ENCODE data around the gene MCCC1. TPM values are rescaled to one million over a fixed set of nuclear protein-coding genes. Genes with fewer than 3 reads are reported as not detected.

The MCCC1 gene
- total RNA-seq, 4 donors from 2014 or later: 21.9 to 50.0 (median 34.2) TPM

DNA sequence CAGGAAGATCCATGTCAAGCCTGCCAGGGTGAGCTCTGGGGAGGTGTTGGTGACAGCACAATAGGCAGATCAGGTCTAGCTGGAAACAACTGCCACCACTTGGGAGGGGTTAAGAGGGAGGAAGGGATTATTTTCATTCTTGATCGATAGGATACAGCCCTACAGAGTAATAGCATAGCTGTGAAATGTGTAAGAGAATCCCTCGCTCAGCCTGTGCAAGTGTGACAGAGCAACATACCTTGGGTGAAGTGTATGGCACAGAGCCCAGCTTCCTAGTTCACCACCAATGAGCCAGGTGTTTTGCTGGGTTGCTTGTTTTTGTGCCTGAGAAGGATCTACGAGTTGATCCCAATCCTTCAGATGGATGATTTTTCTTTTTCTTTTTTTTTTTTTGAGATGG lies 109.7 kb downstream of the MCCC1 start:
- TF ChIP-seq, protein P1, sequence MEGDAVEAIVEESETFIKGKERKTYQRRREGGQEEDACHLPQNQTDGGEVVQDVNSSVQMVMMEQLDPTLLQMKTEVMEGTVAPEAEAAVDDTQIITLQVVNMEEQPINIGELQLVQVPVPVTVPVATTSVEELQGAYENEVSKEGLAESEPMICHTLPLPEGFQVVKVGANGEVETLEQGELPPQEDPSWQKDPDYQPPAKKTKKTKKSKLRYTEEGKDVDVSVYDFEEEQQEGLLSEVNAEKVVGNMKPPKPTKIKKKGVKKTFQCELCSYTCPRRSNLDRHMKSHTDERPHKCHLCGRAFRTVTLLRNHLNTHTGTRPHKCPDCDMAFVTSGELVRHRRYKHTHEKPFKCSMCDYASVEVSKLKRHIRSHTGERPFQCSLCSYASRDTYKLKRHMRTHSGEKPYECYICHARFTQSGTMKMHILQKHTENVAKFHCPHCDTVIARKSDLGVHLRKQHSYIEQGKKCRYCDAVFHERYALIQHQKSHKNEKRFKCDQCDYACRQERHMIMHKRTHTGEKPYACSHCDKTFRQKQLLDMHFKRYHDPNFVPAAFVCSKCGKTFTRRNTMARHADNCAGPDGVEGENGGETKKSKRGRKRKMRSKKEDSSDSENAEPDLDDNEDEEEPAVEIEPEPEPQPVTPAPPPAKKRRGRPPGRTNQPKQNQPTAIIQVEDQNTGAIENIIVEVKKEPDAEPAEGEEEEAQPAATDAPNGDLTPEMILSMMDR (IDR thresholded peaks at IDR 0.05): no peak
- no peak for TF ChIP-seq POLR2A (IDR thresholded peaks at IDR 0.05)
- no peak for DNase-seq
- H3K27ac ChIP-seq: no peak overlapping the region
- H3K27me3 ChIP-seq: no peaks in the 10 kb centered on the region
- intact Hi-C loops (cut with DNase I): no loop called here
- H3K9me3 ChIP-seq: peaks cover 0 to 5% (median 0%) of the 10 kb centered on the region in 3 donors
- 51 to 75% methylated on average over 3 of the region's 3 CpGs for WGBS, 2 donors
- no peaks in the 10 kb centered on the region for H3K4me1 ChIP-seq
- H3K36me3 ChIP-seq: no peaks in the 10 kb centered on the region
- H3K4me3 ChIP-seq: no peak overlapping the region

DNA sequence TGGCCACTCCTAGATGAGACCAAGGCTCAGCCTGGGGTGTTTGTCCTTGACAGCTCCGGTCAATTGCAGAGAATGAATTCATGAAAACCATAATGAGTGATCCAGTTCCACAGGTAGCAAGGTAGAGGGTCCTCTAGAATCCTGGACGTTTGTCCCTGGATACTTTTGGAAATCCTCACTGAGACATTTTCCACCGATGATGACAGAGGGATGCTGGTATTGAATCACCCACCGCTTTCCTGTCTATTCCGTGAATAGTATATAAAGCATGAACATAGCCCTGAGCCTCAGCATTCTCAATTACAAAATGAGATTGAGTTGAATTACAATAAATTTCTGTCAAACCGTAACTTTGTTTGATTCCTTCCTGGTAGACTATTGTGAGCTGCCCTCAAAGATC lies 113.3 kb downstream of the MCCC1 start:
- H3K4me3 ChIP-seq: no peak overlapping the region
- no peak overlapping the region for H3K27ac ChIP-seq
- H3K4me1 ChIP-seq: peaks cover 0 to 6% (median under 1%) of the 10 kb centered on the region in 3 donors
- WGBS, 2 donors: 83 to 86% methylated on average over 6 of the region's 6 CpGs
- H3K9me3 ChIP-seq: no peaks in the 10 kb centered on the region
- H3K27me3 ChIP-seq: no peaks in the 10 kb centered on the region
- TF ChIP-seq, protein P1 (IDR thresholded peaks at IDR 0.05): no peak
- TF ChIP-seq POLR2A (IDR thresholded peaks at IDR 0.05): no peak
- DNase-seq: no peak
- no peaks in the 10 kb centered on the region for H3K36me3 ChIP-seq
- intact Hi-C loops (cut with DNase I): no loop called here

- peaks cover 0 to 16% (median 7%) of the 10 kb centered on the region in 3 donors for H3K4me1 ChIP-seq
- no peak overlapping the region for H3K4me3 ChIP-seq
- no peaks in the 10 kb centered on the region for H3K36me3 ChIP-seq
- TF ChIP-seq, protein P1 (IDR thresholded peaks at IDR 0.05): no peak
- no peak for TF ChIP-seq POLR2A (IDR thresholded peaks at IDR 0.05)
- intact Hi-C loops (cut with DNase I): no loop called here
- no peak for DNase-seq
- H3K27me3 ChIP-seq: no peaks in the 10 kb centered on the region
- no peak overlapping the region for H3K27ac ChIP-seq
- H3K9me3 ChIP-seq: no peaks in the 10 kb centered on the region
These were observed 115.4 kb downstream of the MCCC1 start for GRCh38 chr3:182983876-182984275.

GRCh38 chr3:182981038-182981380 lies 118.3 kb downstream of the MCCC1 start:
- Histone ChIP-seq H3K4me1 (peaks cover 0 to 34% (median 15%) of the 10 kb centered on the region in 3 donors), H3K9me3 (no peaks in the 10 kb centered on the region), H3K36me3 (no peaks in the 10 kb centered on the region), H3K27me3 (no peaks in the 10 kb centered on the region), H3K4me3 (peak overlapping the region; percentile 70 to 99 (median 96)), H3K27ac (peak overlapping the region; percentile 85 to 95 (median 93))
- no peak for DNase-seq
- intact Hi-C loops (cut with DNase I): no loop called here
- 53 to 88% methylated on average over 3 to 7 of the region's 10 CpGs for WGBS, 2 donors
- TF ChIP-seq, protein P1 (IDR thresholded peaks at IDR 0.05): no peak
- TF ChIP-seq POLR2A (IDR thresholded peaks at IDR 0.05): no peak

GRCh38 chr3:182980204-182981037 lies 118.9 kb downstream of the MCCC1 start, which contains the start of gene DCUN1D1:
TSS of gene DCUN1D1 (minus strand) at chr3:182980538. CDS start at chr3:182980489, 49 bp downstream.
- intact Hi-C loops (cut with DNase I): no loop called here
- Histone ChIP-seq H3K9me3 (no peaks in the 10 kb centered on the region), H3K27me3 (no peaks in the 10 kb centered on the region), H3K4me3 (peak within 1 kb of the TSS; percentile 70 to 99 (median 96)), H3K36me3 (no peaks in the 10 kb centered on the region), H3K4me1 (peaks cover 0 to 34% (median 15%) of the 10 kb centered on the region in 3 donors), H3K27ac (peak within 1 kb of the TSS; percentile 85 to 95 (median 93))
- peak; percentile 21 for DNase-seq
- peak in 3 of 4 donors; percentile 27 to 80 (median 74) for TF ChIP-seq POLR2A (IDR thresholded peaks at IDR 0.05)
- TF ChIP-seq, protein P1 (IDR thresholded peaks at IDR 0.05): no peak
- WGBS, 2 donors: 1% methylated on average over 10 of the region's 106 CpGs; no CpG with 5 or more reads in 1 of the 2 donors

All from esophagus squamous epithelium (tissue), 5 donors.